Body of pancreas (tissue), 4 donors: Measurements from ENCODE around the gene RNLS.

Experiments
- CTCF ChIP-seq, 7 experiments: fragments of 450-650 bp in 4 of 7; fragments of 200-600 bp in 3 of 7; sonication (generic) in 3 of 7; IDR thresholded peaks; one replicate each; pipeline ENCODE4 v1.5.1; 2016 to 2019; ENCODE audit warnings: antibody characterized with exemption in 7 of 7
- POLR2A ChIP-seq, 3 donors: fragments of 450-650 bp; IDR thresholded peaks; one replicate each; pipeline ENCODE4 v1.6.1; 2016; ENCODE audit warnings: antibody characterized with exemption in 3 of 3, mild to moderate bottlenecking in 2 of 3

- TF ChIP-seq CTCF (IDR thresholded peaks at IDR 0.05) (no peak), POLR2A (IDR thresholded peaks at IDR 0.05) (no peak)
These were observed 308.8 kb downstream of the RNLS start for GRCh38 chr10:88274286-88274685.
